HCT116 (cell line): ENCODE measurements around the gene PTDSS2.

Source experiments
- CEBPB ChIP-seq: IDR thresholded peaks from 2 replicates; pipeline ENCODE4 v1.6.1; 2012; ENCODE audit warnings: low read depth
- ELF1 ChIP-seq: IDR thresholded peaks from 2 replicates; pipeline ENCODE4 v1.6.1; 2012; ENCODE audit warnings: low read depth, borderline replicate concordance
- EZH2 ChIP-seq: fragments of 200-600 bp; sonication (generic); IDR thresholded peaks from 2 replicates; pipeline ENCODE4 v1.6.1; 2017; ENCODE audit warnings: antibody characterized with exemption, mixed run types
- EZH2phosphoT487 ChIP-seq: fragments of 200-600 bp; IDR thresholded peaks from 2 replicates; pipeline ENCODE4 v1.6.1; 2018; ENCODE audit warnings: antibody characterized with exemption, borderline replicate concordance
- JUND ChIP-seq: IDR thresholded peaks from 2 replicates; pipeline ENCODE4 v1.6.1; 2012
- POLR2A ChIP-seq: IDR thresholded peaks from 2 replicates; pipeline ENCODE4 v1.7.0; 2011; ENCODE audit warnings: borderline replicate concordance; ENCODE audit not compliant: insufficient read depth, insufficient read length; ENCODE audit errors: extremely low read depth
- POLR2AphosphoS5 ChIP-seq: IDR thresholded peaks from 2 replicates; pipeline ENCODE4 v1.6.1; 2011; ENCODE audit warnings: mild to moderate bottlenecking, low read depth, low read length, moderate library complexity
- TCF7L2 ChIP-seq: IDR thresholded peaks from 2 replicates; pipeline ENCODE4 v1.7.0; 2011; ENCODE audit warnings: borderline replicate concordance, inconsistent platforms; ENCODE audit not compliant: insufficient read depth, insufficient read length; ENCODE audit errors: extremely low read depth
- YY1 ChIP-seq: IDR thresholded peaks from 2 replicates; pipeline ENCODE4 v1.6.1; 2011; ENCODE audit warnings: low read length, low read depth, moderate library complexity, mild to moderate bottlenecking; ENCODE audit not compliant: insufficient replicate concordance; ENCODE audit errors: extremely low read depth
- TF ChIP-seq, protein P1 (sequence below), 3 experiments: fragments of 200-600 bp in 1 of 3; sonication (generic) in 1 of 3; IDR thresholded peaks in 2 of 3; conservative IDR thresholded peaks in 1 of 3; 2 replicates each; pipeline ENCODE4 v1.5.1; 2012 to 2017; ENCODE audit warnings: low read depth in 2 of 3, low read length in 2 of 3, antibody characterized with exemption in 1 of 3, borderline replicate concordance in 1 of 3, control low read depth in 1 of 3, mild to moderate bottlenecking in 1 of 3, mixed read lengths in 1 of 3, mixed run types in 1 of 3, moderate library complexity in 1 of 3; ENCODE audit not compliant: insufficient read depth in 1 of 3

DNA sequence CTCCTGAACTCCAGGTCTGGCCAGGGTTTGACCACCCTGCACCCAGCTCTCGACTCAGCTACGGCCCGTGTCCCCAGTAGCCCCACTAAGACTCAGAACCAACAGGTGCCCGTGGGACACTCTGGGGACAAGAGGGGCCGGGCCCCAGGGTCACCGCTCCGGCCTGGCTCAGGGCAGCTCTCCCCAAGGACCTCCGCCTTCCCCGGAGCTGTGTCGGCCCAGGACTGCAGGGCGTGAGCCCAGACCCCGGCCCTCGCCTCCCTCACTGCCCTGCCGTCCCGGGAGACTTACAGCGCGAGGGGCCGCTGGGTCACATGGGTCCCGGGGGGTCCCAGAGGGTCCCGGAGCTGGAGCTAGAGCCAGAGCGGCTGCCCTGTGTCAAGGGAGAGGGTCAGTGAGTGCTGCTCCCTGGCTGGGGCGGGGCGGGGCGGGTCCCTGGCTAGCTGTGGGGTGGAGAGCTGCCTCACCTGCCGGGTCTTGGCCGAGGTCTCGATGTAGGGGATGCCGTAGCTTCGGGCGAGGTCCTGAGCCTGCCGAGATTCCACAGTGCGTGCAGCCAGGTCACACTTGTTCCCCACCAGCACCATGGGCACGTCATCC, 83.0 kb downstream of the PTDSS2 start:
- TF ChIP-seq, protein P1, sequence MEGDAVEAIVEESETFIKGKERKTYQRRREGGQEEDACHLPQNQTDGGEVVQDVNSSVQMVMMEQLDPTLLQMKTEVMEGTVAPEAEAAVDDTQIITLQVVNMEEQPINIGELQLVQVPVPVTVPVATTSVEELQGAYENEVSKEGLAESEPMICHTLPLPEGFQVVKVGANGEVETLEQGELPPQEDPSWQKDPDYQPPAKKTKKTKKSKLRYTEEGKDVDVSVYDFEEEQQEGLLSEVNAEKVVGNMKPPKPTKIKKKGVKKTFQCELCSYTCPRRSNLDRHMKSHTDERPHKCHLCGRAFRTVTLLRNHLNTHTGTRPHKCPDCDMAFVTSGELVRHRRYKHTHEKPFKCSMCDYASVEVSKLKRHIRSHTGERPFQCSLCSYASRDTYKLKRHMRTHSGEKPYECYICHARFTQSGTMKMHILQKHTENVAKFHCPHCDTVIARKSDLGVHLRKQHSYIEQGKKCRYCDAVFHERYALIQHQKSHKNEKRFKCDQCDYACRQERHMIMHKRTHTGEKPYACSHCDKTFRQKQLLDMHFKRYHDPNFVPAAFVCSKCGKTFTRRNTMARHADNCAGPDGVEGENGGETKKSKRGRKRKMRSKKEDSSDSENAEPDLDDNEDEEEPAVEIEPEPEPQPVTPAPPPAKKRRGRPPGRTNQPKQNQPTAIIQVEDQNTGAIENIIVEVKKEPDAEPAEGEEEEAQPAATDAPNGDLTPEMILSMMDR (IDR thresholded peaks at IDR 0.05 in 2 of 3, conservative IDR thresholded peaks at IDR 0.05 in 1 of 3; ENCODE audit: borderline replicate concordance in 1 of 3, insufficient read depth in 1 of 3, low read depth in 2 of 3, low read length in 2 of 3), result no peak
- TF ChIP-seq TCF7L2, result no peak
- no peak for TF ChIP-seq POLR2A
- TF ChIP-seq EZH2phosphoT487, result no peak
- TF ChIP-seq POLR2AphosphoS5, result no peak
- TF ChIP-seq EZH2, result no peak
- no peak for TF ChIP-seq ELF1
- TF ChIP-seq YY1, result no peak
- no peak for TF ChIP-seq CEBPB
- no peak for TF ChIP-seq JUND
